Stimulated activated CD8-positive, alpha-beta memory T cell treated with anti-CD3 and anti-CD28 coated beads, Interleukin-15, amount 100 ng/mL, for 1 hour (primary cell): ENCODE measurements around the gene NOX4.
"Not testable (repeated sequence)": the region's sequence is repeated elsewhere in the genome, so short reads cannot be mapped to it uniquely, and the experiment has no call there.

Source experiments
- DNase-seq: peaks from one replicate; pipeline ENCODE4 v3.0.0-alpha.2; 2020; ENCODE audit warnings: low read depth

NOX4 gene

GRCh38 chr11:89379976-89380771 is 111.0 kb downstream of the NOX4 start:
- DNase-seq, result not testable (repeated sequence)

- not testable (repeated sequence) for DNase-seq
Observed at GRCh38 chr11:89378986-89379385, 112.2 kb downstream of the NOX4 start.

- not testable (repeated sequence) for DNase-seq
Observed at GRCh38 chr11:89369356-89369755, 121.8 kb downstream of the NOX4 start.

- DNase-seq, result not testable (repeated sequence)
Observed at GRCh38 chr11:89364856-89365255, 126.3 kb downstream of the NOX4 start.

- DNase-seq, result no peak
Observed at GRCh38 chr11:89361734-89362133, 129.4 kb downstream of the NOX4 start.

GRCh38 chr11:89359208-89359607 is 132.0 kb downstream of the NOX4 start:
- not testable (repeated sequence) for DNase-seq

- no peak for DNase-seq
Observed at GRCh38 chr11:89358761-89359160, 132.4 kb downstream of the NOX4 start.

- no peak for DNase-seq
Observed at GRCh38 chr11:89355646-89356045, 135.5 kb downstream of the NOX4 start.

GRCh38 chr11:89354513-89354912 is 136.7 kb downstream of the NOX4 start:
- DNase-seq, result not testable (repeated sequence)

GRCh38 chr11:89347071-89347470 is 144.1 kb downstream of the NOX4 start:
- DNase-seq, result no peak

GRCh38 chr11:89346601-89347000 is 144.6 kb downstream of the NOX4 start:
- no peak for DNase-seq

- DNase-seq, result not testable (repeated sequence)
Observed at GRCh38 chr11:89342880-89343572, 148.1 kb downstream of the NOX4 start.

GRCh38 chr11:89340450-89340849 is 150.7 kb downstream of the NOX4 start:
- not testable (repeated sequence) for DNase-seq

- DNase-seq, result not testable (repeated sequence)
Observed at GRCh38 chr11:89338073-89338472, 153.1 kb downstream of the NOX4 start.

GRCh38 chr11:89337100-89337650 is 154.0 kb downstream of the NOX4 start:
- DNase-seq, result not testable (repeated sequence)

- DNase-seq, result not testable (repeated sequence)
Observed at GRCh38 chr11:89333704-89334103, 157.5 kb downstream of the NOX4 start.

GRCh38 chr11:89331940-89332339 is 159.2 kb downstream of the NOX4 start:
- DNase-seq, result not testable (repeated sequence)

GRCh38 chr11:89327885-89328284 is 163.3 kb downstream of the NOX4 start:
- DNase-seq, result no peak

- DNase-seq, result no peak
Observed at GRCh38 chr11:89321401-89321800, 169.8 kb downstream of the NOX4 start.

GRCh38 chr11:89310607-89311006 is 180.6 kb downstream of the NOX4 start:
- not testable (repeated sequence) for DNase-seq

- not testable (repeated sequence) for DNase-seq
Observed at GRCh38 chr11:89309321-89309985, 181.7 kb downstream of the NOX4 start.

GRCh38 chr11:89308272-89308671 is 182.9 kb downstream of the NOX4 start:
- DNase-seq, result not testable (repeated sequence)
